Measurements from ENCODE around the gene F2. TPM values are rescaled to one million over a fixed set of nuclear protein-coding genes. Genes with fewer than 3 reads are reported as not detected.

The F2 gene
- total RNA-seq, 1 experiment from 2014 or later: 0.47 TPM

DNA sequence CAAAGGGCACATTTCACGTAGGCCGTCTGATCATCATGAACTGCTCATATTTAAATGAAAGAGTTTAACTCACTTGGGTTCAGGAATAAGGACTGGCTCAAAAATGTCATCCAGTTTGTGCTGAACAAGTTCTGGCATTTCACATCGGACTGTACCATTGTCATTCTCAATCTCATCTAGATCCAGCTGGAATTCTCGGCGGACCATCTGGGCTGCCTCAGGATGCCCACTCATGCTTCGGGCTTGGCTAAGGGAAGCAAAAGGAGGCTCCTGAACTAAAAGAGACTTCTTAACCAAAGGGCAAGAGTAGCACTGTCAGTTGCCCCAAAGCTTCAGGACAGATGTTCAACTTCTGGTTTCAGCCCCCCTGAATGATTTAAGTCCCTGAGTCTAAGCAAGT lies 40.2 kb downstream of the F2 start:
- BruUV-seq (replicated peaks): no TSS peak
- POLR2A ChIA-PET: no interaction called here

DNA sequence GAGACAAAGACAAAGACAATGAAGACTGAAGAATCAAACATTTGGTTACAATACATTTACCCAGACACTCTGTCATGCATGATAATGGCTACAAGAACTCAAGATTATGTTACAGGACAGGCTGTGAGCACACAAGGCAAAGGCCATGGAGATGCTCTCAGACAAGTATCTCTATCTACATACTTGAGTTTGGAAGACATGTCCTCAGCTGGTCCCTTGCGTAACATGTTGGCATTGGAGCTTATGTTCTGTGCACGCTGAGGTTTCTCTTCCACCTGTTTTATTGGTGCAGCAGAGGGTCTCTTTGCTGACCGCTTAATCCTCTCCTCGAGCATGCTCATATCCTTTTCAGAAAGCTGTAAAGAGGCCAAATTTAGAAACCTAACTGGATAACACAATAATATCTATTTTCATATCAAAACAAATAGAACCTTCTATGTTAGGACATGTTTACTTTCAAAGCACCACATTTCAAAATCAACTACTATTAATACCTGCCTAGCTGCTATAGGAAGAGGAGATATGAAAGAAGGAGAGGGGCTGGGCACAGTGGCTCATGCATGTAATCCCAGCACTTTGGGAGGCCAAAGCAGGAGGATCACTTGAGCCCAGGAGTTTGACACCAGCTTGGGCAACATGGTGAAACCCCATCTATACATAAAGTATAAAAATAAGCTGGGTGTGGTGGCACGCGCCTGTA lies 41.6 kb downstream of the F2 start:
- Histone ChIP-seq H3K4me1 (ENCODE audit: control insufficient read depth in 1 of 2, insufficient read depth in 2 of 2, low read length in 2 of 2) (peaks cover 0 to 10% of the 10 kb centered on the region in 2 experiments; a peak in 3 of 4 replicates), H3K9ac (ENCODE audit: low read length) (no peak overlapping the region), H3K9me3 (ENCODE audit: control insufficient read depth in 1 of 2, insufficient read depth in 1 of 2, low read depth in 1 of 2, low read length in 2 of 2) (no peaks in the 10 kb centered on the region), H3K27ac (ENCODE audit: low read depth, low read length) (no peak overlapping the region), H3K36me3 (ENCODE audit: control insufficient read depth in 1 of 2, insufficient read depth in 2 of 2, low read length in 2 of 2) (peaks cover 71 to 78% of the 10 kb centered on the region in 2 experiments), H3K4me3 (replicated peaks in 1 of 2; ENCODE audit: low read depth in 1 of 2, low read length in 2 of 2) (no peak overlapping the region), H3K79me2 (ENCODE audit: insufficient read depth, low read length) (no peaks in the 10 kb centered on the region), H3K4me2 (ENCODE audit: low read length) (no peak overlapping the region), H3K9me2 (ENCODE audit: insufficient read depth) (no peaks in the 10 kb centered on the region), H4K20me1 (ENCODE audit: insufficient read depth) (peaks cover 3% of the 10 kb centered on the region; the same call in 1 of the 2 replicates), H2AFZ (ENCODE audit: low read depth, low read length, poor library complexity, severe bottlenecking) (no peak overlapping the region), H3K27me3 (ENCODE audit: insufficient read depth, low read length) (no peaks in the 10 kb centered on the region)
- POLR2A ChIA-PET: no interaction called here
- RAD21 ChIA-PET (ENCODE audit: low non-redundant PET in 1 of 2, low total read pairs in 2 of 2, uncharacterized antibody in 2 of 2, unreplicated experiment in 2 of 2): no interaction called here
- ATAC-seq (no peak), DNase-seq (ENCODE audit: low read depth, low spot score) (no peak)
- BruUV-seq (replicated peaks): no TSS peak
- CTCF ChIA-PET: no interaction called here
- intact Hi-C loops (cut with micrococcal nuclease): no loop called here
- TF ChIP-seq TCF7L2 (IDR thresholded peaks at IDR 0.05; ENCODE audit: borderline replicate concordance, extremely low read depth, insufficient read depth, insufficient read length): no peak
- TF ChIP-seq, protein P1, sequence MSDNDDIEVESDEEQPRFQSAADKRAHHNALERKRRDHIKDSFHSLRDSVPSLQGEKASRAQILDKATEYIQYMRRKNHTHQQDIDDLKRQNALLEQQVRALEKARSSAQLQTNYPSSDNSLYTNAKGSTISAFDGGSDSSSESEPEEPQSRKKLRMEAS (IDR thresholded peaks at IDR 0.05): no peak
- TF ChIP-seq, protein P2, sequence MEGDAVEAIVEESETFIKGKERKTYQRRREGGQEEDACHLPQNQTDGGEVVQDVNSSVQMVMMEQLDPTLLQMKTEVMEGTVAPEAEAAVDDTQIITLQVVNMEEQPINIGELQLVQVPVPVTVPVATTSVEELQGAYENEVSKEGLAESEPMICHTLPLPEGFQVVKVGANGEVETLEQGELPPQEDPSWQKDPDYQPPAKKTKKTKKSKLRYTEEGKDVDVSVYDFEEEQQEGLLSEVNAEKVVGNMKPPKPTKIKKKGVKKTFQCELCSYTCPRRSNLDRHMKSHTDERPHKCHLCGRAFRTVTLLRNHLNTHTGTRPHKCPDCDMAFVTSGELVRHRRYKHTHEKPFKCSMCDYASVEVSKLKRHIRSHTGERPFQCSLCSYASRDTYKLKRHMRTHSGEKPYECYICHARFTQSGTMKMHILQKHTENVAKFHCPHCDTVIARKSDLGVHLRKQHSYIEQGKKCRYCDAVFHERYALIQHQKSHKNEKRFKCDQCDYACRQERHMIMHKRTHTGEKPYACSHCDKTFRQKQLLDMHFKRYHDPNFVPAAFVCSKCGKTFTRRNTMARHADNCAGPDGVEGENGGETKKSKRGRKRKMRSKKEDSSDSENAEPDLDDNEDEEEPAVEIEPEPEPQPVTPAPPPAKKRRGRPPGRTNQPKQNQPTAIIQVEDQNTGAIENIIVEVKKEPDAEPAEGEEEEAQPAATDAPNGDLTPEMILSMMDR (IDR thresholded peaks at IDR 0.05 in 2 of 3, conservative IDR thresholded peaks at IDR 0.05 in 1 of 3; ENCODE audit: borderline replicate concordance in 1 of 3, insufficient read depth in 1 of 3, low read depth in 2 of 3, low read length in 2 of 3): no peak
- TF ChIP-seq SP1 (IDR thresholded peaks at IDR 0.05; ENCODE audit: low read depth): no peak
- no peak for TF ChIP-seq POLR2AphosphoS5 (IDR thresholded peaks at IDR 0.05; ENCODE audit: low read depth, low read length)
- TF ChIP-seq RAD21 (IDR thresholded peaks at IDR 0.05; ENCODE audit: low read depth): no peak
- TF ChIP-seq FOSL1 (IDR thresholded peaks at IDR 0.05; ENCODE audit: low read depth): no peak
- no peak for TF ChIP-seq POLR2A (IDR thresholded peaks at IDR 0.05; ENCODE audit: borderline replicate concordance, extremely low read depth, insufficient read depth, insufficient read length)
- TF ChIP-seq, protein P3, sequence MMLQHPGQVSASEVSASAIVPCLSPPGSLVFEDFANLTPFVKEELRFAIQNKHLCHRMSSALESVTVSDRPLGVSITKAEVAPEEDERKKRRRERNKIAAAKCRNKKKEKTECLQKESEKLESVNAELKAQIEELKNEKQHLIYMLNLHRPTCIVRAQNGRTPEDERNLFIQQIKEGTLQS (IDR thresholded peaks at IDR 0.05): no peak
- TF ChIP-seq SIN3A (IDR thresholded peaks at IDR 0.05; ENCODE audit: low read depth): no peak
- TF ChIP-seq JUND (IDR thresholded peaks at IDR 0.05): no peak
- TF ChIP-seq, protein P4, sequence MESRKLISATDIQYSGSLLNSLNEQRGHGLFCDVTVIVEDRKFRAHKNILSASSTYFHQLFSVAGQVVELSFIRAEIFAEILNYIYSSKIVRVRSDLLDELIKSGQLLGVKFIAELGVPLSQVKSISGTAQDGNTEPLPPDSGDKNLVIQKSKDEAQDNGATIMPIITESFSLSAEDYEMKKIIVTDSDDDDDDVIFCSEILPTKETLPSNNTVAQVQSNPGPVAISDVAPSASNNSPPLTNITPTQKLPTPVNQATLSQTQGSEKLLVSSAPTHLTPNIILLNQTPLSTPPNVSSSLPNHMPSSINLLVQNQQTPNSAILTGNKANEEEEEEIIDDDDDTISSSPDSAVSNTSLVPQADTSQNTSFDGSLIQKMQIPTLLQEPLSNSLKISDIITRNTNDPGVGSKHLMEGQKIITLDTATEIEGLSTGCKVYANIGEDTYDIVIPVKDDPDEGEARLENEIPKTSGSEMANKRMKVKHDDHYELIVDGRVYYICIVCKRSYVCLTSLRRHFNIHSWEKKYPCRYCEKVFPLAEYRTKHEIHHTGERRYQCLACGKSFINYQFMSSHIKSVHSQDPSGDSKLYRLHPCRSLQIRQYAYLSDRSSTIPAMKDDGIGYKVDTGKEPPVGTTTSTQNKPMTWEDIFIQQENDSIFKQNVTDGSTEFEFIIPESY (IDR thresholded peaks at IDR 0.05; ENCODE audit: extremely low read depth, insufficient replicate concordance, low read length): no peak

More for the DNA sequence above, 40.2 kb downstream of the F2 start:
- no peak overlapping the region for H3K27ac ChIP-seq (ENCODE audit: low read depth, low read length)
- no peaks in the 10 kb centered on the region for H3K27me3 ChIP-seq (ENCODE audit: insufficient read depth, low read length)
- peaks cover 3% of the 10 kb centered on the region; the same call in 1 of the 2 replicates for H4K20me1 ChIP-seq (ENCODE audit: insufficient read depth)
- H3K36me3 ChIP-seq (ENCODE audit: control insufficient read depth in 1 of 2, insufficient read depth in 2 of 2, low read length in 2 of 2): peaks cover 76 to 79% of the 10 kb centered on the region in 2 experiments
- ATAC-seq: no peak
- no peak overlapping the region for H3K9ac ChIP-seq (ENCODE audit: low read length)
- no peaks in the 10 kb centered on the region for H3K9me2 ChIP-seq (ENCODE audit: insufficient read depth)
- intact Hi-C loops (cut with micrococcal nuclease): no loop called here
- H3K4me1 ChIP-seq (ENCODE audit: control insufficient read depth in 1 of 2, insufficient read depth in 2 of 2, low read length in 2 of 2): peaks cover 0 to 21% of the 10 kb centered on the region in 2 experiments; a peak in 3 of 4 replicates
- H3K9me3 ChIP-seq (ENCODE audit: control insufficient read depth in 1 of 2, insufficient read depth in 1 of 2, low read depth in 1 of 2, low read length in 2 of 2): no peaks in the 10 kb centered on the region
- DNase-seq (ENCODE audit: low read depth, low spot score): no peak
- no peak overlapping the region for H2AFZ ChIP-seq (ENCODE audit: low read depth, low read length, poor library complexity, severe bottlenecking)
- no peaks in the 10 kb centered on the region for H3K79me2 ChIP-seq (ENCODE audit: insufficient read depth, low read length)
- ChIA-PET CTCF (no interaction called here), RAD21 (ENCODE audit: low non-redundant PET in 1 of 2, low total read pairs in 2 of 2, uncharacterized antibody in 2 of 2, unreplicated experiment in 2 of 2) (no interaction called here)
- TF ChIP-seq SIN3A (IDR thresholded peaks at IDR 0.05; ENCODE audit: low read depth) (no peak), JUND (IDR thresholded peaks at IDR 0.05) (no peak), ZFX (IDR thresholded peaks at IDR 0.05) (no peak), RAD21 (IDR thresholded peaks at IDR 0.05; ENCODE audit: low read depth) (no peak), TCF7L2 (IDR thresholded peaks at IDR 0.05; ENCODE audit: borderline replicate concordance, extremely low read depth, insufficient read depth, insufficient read length) (no peak), ZNF274 (IDR thresholded peaks at IDR 0.05; ENCODE audit: low read depth, low read length) (no peak), CEBPB (IDR thresholded peaks at IDR 0.05; ENCODE audit: low read depth) (no peak), EZH2phosphoT487 (IDR thresholded peaks at IDR 0.05; ENCODE audit: borderline replicate concordance) (no peak), CBX3 (IDR thresholded peaks at IDR 0.05; ENCODE audit: low read depth) (no peak), FOSL1 (IDR thresholded peaks at IDR 0.05; ENCODE audit: low read depth) (no peak), YY1 (IDR thresholded peaks at IDR 0.05; ENCODE audit: extremely low read depth, insufficient replicate concordance, low read depth, low read length) (no peak), SRF (IDR thresholded peaks at IDR 0.05; ENCODE audit: low read depth) (no peak)
- no peak overlapping the region for H3K4me3 ChIP-seq (replicated peaks in 1 of 2; ENCODE audit: low read depth in 1 of 2, low read length in 2 of 2)
- H3K4me2 ChIP-seq (ENCODE audit: low read length): no peak overlapping the region
